ENCODE results near the gene AP2M1.

AP2M1 gene

DNA sequence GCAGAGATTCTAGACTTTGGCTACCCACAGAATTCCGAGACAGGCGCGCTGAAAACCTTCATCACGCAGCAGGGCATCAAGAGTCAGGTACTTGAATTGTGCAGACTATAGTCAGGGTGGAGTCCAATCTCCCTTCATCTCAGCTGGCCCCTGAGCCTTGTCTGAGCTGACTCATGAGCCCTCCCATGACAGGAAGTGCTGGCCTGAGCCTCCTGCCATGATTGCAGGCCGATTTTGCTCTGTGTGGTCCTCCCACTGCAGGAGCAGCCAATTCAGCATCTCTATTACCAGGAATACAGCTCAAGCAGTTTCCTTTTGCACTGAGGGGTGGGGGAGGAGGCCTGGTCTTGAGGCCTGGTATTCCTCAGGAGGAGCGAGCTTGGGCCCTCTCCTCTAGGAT is 5.5 kb downstream of the AP2M1 start:
- no peak for DNase-seq (ENCODE audit: low read depth, low spot score)

DNA sequence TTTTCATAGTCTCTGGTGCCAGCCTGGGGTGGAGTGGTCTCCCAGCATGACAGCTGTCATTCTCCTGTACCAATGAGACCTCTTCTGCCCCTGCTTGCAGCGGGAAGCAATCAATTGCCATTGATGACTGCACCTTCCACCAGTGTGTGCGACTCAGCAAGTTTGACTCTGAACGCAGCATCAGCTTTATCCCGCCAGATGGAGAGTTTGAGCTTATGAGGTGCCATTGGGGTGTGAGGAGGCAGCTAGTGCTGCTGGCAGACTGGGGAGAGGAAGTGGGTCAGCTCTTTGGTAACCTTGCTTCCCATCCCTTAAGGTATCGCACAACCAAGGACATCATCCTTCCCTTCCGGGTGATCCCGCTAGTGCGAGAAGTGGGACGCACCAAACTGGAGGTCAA is 6.9 kb downstream of the AP2M1 start:
- DNase-seq (ENCODE audit: low read depth, low spot score) = no peak

DNA sequence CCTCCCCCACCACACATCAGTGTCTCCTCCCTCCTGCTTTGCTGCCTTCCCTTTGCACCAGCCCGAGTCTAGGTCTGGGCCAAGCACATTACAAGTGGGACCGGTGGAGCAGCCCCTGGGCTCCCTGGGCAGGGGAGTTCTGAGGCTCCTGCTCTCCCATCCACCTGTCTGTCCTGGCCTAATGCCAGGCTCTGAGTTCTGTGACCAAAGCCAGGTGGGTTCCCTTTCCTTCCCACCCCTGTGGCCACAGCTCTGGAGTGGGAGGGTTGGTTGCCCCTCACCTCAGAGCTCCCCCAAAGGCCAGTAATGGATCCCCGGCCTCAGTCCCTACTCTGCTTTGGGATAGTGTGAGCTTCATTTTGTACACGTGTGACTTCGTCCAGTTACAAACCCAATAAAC is 9.0 kb downstream of the AP2M1 start:
- DNase-seq (ENCODE audit: low read depth, low spot score) = no peak

DNA sequence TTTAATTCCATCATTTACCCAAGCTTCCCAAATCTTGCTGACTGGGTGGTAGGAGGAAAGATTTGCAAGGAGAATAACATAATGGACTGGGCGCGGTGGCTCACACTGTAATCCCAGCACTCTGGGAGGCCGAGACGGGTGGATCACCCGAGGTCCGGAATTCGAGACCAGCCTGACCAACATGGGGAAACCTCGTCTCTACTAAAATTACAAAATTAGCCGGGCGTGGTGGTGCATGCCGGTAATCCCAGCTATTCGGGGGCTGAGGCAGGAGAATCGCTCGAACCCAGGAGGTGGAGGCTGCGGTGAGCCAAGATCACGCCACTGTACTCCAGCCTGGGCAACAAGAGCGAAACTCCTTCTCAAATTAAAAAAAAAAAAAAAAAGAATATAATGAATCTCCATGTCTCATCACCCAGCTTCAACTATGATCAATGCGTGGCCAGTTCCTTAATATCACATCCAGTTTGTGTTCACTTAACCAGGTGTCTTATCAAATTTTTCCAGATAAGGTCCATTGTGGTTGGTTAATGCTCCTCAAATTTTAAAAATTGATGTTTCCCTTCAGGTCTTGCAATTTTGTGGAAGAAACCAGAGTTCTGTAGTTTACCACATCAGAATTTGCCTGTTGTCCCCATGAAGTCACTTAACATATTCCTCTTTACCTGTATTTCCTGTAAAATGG is 10.0 kb downstream of the AP2M1 start:
- no peak for DNase-seq (ENCODE audit: low read depth, low spot score)

DNA sequence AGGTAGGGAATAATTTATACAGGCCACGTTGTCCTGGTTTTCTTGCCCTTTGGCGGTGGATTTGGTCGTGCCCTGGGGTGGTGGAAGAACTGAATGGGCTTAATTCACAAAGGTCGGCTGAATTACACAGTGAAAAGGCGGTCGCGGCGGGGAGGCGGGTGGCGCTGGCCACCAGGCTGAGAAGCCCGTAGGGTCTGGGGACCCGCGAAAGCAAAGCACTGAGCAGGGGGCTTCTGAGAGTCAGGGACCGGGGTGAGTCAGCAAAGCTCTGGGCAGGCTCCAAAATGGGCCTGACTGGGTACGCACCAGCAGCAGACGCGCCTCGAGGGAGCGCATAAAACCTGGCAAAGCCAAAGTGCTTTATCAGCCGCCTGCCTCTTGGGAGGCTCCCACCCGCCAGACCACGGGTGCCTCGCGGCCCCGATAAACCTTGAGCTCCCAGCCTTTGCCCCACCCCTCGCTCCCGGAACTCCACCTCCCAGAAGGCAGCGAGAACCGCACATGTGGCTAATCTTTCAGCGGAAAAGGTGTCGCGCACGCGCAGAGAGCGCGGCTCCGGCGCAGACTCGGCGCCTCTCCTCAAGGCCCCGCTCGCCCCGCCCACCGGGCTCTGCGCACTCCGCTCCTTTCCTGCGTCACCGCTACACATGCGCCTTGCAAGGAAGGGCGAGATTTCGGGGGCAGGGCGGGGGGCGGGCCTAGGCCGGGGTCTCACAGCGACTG is 11.0 kb downstream of the AP2M1 start:
- peak; percentile 95 for DNase-seq (ENCODE audit: low read depth, low spot score)

DNA sequence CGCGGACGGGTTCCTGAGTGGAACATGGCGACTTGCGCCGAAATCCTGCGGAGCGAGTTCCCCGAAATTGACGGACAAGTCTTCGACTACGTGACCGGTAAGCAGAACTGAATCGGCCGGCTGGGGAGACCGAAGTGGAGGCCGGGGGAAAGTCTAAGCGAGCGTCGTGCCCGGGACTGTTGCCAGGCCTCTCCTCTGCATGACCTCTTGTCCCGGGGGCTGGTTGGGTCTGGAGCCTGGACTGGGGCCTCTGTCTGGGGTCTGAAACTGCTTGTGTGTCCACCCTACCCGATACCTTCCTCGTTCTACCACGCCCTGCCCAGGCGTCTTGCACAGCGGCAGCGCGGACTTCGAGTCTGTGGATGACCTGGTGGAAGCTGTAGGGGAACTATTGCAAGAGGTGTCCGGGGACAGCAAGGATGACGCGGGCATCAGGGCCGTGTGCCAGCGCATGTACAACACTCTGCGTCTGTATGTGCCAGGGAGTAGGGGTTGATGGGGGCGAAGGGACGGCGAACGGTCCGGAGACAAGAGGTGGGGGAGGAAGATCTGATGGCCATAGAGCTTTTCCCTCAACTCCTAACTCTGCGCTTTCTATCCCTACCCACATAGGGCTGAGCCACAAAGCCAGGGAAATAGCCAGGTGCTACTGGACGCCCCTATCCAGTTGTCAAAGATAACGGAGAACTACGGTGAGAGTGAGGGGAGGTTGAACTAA is 11.7 kb downstream of the AP2M1 start, which contains the start of gene ABCF3:
Gene ABCF3, plus strand, starts transcription at position 16 of the 718 bp plus-strand sequence. Its CDS starts 9 bp downstream, at position 25.
- no peak for DNase-seq (ENCODE audit: low read depth, low spot score)

DNA sequence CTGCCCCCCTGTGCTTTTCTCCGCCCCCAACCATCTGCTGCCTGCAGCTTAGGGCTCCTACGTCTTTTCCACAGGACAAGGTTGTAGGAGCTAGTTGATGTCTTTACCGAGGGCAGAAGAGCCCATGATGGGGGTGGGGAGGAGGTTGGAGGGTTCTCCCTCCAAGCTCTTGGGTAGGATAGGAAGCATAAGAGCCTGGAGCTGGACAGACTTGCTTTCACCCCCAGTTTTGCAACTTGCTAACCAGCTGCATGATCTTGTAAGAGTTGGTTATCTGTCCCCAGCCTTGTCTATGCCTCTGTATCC is 12.2 kb downstream of the AP2M1 start:
- DNase-seq (ENCODE audit: low read depth, low spot score) = no peak

DNA sequence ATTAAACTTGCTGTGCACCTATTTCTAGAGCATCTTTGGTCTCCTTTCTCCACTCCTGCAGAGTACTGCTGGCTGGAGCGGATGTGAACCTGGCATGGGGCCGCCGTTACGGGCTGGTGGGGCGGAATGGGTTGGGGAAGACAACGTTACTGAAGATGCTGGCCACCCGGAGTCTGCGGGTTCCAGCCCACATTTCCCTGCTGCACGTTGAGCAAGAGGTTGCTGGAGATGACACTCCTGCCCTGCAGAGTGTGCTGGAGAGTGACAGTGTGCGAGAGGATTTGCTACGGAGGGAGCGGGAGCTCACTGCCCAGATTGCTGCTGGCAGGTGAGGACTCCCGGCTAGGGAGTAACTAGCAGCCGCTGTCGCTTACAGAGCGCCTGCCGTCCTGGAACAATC is 13.4 kb downstream of the AP2M1 start:
- DNase-seq (ENCODE audit: low read depth, low spot score) = no peak

DNA sequence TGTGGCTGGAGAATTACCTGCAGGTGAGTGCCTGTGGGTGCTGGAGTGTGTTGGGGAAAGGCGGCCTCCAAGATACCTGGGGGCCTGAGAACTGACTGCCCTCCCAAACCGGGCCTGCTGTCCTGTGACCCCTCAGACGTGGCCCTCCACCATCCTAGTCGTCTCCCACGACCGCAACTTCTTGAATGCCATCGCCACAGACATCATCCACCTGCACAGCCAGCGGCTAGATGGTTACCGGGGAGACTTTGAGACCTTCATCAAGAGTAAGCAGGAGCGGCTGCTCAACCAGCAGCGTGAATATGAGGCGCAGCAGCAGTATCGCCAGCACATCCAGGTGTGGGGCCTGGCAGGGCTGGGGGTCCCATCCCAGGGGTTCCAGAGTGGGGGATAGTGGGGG is 14.8 kb downstream of the AP2M1 start:
- no peak for DNase-seq (ENCODE audit: low read depth, low spot score)

DNA sequence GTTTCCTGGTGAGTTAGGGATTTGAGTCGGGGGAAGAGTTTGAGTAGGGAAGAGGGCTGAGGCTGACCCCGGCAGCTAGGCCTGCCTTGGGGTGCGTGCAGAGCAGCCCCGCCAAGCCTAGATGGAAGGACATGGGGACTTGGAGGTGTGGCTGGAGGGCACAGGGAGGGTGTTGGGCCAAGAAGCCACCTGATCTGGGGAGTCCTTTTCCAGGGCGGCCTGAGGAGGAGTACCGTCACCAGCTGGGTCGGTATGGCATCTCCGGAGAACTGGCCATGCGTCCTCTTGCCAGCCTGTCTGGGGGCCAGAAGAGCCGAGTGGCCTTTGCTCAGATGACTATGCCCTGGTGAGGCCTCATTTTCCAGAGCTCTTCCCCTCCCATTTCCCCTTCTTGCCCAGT is 18.2 kb downstream of the AP2M1 start:
- DNase-seq (ENCODE audit: low read depth, low spot score) = no peak

DNA sequence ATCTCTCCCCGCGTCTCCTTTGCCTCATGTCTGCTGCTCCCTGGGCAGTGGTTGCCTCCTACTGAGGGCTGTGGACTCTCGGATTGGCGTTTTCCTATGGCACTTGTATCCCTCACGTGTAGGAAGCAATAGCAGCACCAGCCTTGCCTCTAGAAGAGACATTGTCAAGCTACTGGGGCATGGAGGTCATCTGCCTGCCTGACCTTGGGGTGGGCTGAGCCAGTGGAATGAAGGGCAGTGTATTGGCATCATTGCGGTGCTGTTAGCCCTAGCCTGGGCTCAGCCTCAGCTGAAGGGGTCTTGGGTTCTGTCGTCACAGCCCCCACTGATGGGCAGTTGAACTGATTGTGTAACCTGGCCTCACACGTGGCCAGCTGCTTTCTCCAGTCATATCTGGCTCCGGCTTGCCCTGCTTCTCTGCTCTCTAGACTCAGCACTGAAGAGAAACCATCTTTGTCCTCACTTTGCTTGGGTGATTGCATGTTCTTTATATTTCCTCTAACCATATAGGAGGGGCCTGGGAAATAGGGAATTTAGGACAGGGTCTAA is 19.4 kb downstream of the AP2M1 start:
- DNase-seq (ENCODE audit: low read depth, low spot score) = no peak

DNA sequence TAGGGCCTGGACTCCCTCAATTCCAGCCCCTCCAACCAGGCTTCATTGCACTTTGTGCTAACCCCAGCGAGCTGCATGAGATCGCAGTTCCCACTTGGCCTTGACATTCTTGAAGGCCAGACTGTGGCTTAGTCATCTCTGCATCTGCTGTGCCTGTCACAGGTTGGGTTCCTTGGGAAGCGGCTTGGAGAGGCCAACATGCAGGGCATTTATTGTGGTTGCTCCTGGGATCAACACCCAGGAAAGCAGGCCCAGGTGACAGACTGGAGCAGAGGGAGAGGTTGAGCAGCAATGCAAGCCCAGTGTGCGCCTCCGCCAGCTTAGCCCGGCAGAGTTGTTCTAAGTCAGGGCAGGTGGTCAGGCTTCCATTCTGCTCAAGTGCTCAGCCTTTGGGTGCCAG is 21.9 kb downstream of the AP2M1 start:
- DNase-seq (ENCODE audit: low read depth, low spot score) = no peak

DNA sequence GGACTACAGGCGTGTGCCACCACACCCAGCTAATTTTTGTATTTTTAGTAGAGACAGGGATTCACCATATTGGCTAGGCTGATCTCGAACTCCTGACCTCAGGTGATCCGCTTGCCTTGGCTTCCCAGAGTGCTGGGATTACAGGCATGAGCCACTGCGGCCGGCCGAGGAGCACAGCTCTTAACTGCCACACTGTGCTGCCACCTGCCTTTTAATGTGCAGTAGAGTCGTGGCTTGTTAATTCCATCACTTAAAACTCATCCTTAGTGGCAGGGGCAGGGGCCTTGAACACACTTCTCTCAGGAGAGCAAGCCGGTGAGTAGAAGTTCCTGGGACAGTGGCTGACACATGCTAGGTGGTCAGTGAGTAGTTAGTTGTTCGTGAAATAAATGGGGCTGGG is 23.9 kb downstream of the AP2M1 start:
- DNase-seq (ENCODE audit: low read depth, low spot score) = no peak

DNA sequence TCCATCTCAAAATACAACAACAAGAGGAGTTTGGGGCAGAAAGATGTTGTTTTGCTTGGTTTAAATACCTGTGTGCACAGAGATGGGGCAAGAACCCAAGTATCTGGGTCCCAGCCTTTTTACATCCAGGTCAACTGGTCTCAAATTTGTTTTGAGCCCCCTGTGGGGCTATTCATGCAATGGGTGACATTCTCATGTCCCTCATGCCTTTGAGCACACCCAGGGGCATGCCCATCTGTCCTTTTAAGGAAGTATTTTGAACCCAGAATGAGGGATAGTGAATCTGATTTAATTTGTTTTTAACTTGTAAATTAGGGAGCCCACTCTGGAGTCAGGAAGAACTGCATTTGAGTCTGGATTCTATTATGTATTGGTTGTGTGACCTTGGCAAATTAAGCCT is 26.2 kb downstream of the AP2M1 start:
- no peak for DNase-seq (ENCODE audit: low read depth, low spot score)

DNA sequence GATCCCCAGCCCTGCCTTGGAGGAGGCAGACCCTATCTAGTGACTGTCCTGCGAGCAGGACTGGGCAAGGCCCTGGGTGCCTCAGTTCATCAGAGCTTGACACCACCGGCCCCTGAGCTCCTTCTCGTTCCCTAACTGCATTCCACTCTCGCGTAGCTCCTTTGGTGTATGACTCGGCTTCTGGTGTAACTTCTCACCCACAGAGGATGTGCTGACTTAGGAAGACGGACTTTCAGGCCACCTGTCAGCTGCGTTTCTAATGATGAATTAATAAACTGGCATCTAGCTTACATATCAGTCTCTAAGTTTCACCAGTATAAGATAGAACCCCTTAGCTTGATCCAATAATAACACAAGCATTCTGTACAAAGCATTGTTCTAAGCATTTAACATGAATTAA is 28.9 kb downstream of the AP2M1 start:
- no peak for DNase-seq (ENCODE audit: low read depth, low spot score)

DNA sequence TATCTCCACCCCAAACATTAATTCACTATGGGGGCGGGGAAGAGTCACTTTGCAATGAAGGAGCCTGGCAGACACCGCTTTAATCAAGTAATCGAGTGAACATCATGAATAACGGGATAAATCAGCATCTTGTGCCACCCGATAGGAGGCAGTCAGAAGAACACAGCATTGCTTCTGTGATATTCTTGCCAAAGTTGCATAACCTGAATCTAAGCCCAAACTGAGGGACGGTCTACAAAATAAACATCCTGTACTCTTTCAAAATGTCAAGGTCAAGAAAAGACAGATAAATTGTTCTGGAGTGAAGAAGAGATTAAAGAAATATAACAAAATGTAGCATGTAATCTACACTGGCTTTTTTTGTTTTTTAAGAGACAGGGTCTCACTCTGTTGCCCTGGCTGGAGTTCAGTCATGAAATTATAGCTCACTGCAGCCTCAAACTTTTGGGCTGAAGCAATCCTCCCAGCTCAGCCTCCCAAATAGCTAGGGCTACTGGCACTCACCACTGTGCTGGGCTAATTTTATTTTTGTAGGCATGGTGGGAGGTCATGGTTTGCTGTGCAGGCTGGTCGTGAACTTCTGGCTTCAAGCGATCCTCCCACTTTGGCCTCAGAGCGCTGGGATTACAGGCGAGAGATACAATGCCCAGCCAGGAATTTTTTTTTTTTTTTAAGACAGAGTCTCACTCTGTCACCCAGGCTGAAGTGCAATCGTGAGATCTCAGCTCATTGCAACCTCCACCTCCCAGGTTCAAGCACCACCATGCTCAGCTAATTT is 34.7 kb downstream of the AP2M1 start:
- DNase-seq (ENCODE audit: low read depth, low spot score) = no peak

DNA sequence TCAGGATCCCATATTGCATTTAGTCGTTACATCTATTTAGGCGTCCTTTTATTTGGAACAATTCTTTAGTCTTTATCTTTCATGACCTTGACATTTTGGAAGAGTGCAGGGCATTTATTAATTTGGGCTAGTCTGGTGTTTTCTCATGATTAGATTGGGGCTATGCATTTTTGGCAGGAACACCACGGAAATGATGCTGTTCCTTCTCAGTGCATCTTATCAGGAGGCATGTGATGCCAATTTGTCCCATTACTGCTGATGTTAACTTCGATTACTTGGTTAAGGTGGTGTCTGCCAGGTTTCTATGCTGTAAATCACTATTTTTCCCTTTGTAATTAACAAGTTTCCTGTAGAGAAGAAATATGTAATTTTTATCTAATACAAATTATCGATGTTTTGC is 36.6 kb downstream of the AP2M1 start:
- no peak for DNase-seq (ENCODE audit: low read depth, low spot score)

DNA sequence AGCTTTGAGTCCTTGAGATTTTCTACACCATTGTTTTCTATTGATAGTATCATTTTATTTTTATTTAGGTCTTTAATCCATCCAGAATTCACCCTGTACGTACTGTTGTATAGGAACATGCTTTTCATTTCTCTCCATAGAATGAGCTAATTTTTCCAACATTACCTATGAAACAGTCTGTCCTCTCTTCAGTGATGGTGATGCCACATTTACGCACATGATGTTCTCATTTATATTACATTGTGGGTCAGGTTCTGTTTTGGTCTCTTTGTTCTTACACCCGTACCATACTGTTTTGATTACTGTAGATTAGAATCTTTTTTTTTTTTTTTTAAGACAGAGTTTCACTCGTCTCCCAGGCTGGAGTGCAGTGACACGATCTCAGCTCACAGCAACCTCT is 37.1 kb downstream of the AP2M1 start:
- no peak for DNase-seq (ENCODE audit: low read depth, low spot score)

DNA sequence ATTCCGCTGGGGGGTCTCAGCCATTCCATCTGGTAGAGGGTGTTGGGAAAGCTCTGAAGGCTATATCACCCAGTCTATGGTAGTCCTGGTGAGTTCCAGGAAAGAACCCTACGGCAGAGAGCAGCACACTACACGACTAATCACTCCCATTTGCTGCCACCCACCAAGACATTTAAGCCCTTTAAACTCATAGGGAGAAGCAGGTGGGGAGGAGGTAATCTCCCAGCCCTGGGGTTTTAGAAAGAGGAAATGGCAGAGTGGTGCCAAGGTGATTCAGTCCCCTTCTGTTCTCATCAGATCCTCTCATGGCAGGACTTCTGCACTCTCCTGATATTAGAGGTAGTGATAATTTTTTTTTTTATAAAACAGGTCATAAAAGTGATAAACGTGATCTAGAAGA is 44.2 kb downstream of the AP2M1 start:
- DNase-seq (ENCODE audit: low read depth, low spot score) = no peak

DNA sequence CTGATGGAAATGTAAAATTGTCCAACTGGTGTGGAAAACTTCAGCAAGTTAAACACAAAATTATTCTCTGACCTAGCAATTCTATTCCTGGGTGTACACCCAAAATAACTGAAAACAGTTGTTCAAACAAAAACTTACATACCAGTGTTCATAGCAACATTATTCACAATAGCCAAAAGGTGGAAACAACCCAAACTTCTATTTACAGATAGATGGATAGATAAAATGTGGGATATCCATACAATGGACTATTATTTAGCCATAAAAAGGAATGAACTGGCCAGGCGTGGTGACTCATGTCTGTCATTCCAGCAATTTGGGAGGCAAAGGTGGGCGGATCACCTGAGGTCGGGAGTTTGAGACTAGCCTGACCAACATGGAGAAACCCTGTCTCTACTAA is 47.9 kb downstream of the AP2M1 start:
- no peak for DNase-seq (ENCODE audit: low read depth, low spot score)

DNA sequence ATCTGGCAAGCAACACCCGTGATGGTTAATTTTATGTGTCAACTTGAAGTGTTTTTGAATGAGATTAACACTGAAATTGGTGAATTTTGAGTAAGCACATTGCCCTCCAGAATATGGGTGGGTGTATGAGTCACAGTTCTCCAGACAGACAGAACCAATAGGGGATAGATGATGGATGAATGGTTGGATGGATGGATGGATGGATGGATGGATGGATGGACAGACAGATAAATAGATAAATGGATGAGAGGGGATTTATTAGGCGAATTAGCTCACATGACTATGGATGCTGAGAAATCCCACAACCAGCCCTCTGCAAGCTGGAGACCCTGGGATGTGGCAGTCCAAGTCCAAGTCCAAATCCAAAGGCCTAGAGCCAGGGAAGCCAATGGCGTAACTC is 49.3 kb downstream of the AP2M1 start:
- no peak for DNase-seq (ENCODE audit: low read depth, low spot score)

DNA sequence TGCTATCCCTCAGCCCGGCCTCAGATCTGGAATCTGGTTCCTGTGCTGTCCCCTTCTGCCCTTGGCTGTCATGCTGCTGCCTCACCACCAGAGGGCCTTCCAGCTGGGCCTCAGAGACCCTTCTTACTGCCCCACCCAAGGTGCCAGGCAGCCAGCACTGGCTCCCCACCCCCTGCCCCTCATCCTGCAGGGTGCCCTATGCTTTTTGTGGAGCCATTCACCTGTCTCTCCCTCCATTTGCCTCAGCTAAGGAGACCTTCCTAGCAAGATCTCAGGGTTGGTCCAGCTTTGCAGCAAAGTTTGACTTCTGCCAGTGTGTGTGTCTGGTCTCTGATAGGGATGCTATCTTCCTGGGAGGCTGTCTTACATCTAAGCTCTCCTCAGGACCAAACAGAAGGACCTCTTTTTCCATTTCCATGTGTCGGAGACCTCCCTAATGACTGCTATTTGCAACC is 52.9 kb downstream of the AP2M1 start:
- DNase-seq (ENCODE audit: low read depth, low spot score) = no peak

Measured in brain pericyte (primary cell).